AG09309 (cell line): ENCODE data around the gene ALOXE3.

Experiments used
- DNase-seq: peaks from one replicate; pipeline ENCODE4 v3.0.0-alpha.2; 2010; ENCODE audit warnings: low read depth
- H3K4me3 ChIP-seq: 2 replicates; pipeline ENCODE4 v1.5.1; 2011; ENCODE audit warnings: mild to moderate bottlenecking, low read depth, low read length, moderate library complexity; ENCODE audit not compliant: control insufficient read depth
- CTCF ChIP-seq: IDR thresholded peaks from 2 replicates; pipeline ENCODE4 v1.5.1; 2011; ENCODE audit warnings: mild to moderate bottlenecking, low read depth, low read length, inconsistent platforms; ENCODE audit not compliant: insufficient read depth, control insufficient read depth; ENCODE audit errors: missing control alignments

ALOXE3 gene

GRCh38 chr17:8133941-8134340, 15.6 kb upstream of the ALOXE3 start:
- TF ChIP-seq CTCF = no peak
- DNase-seq = no peak
- H3K4me3 ChIP-seq = no peak overlapping the region

GRCh38 chr17:8133399-8133798, 15.1 kb upstream of the ALOXE3 start:
- no peak for TF ChIP-seq CTCF
- H3K4me3 ChIP-seq = no peak overlapping the region
- DNase-seq = no peak

GRCh38 chr17:8131844-8132441, 13.6 kb upstream of the ALOXE3 start:
- no peak for TF ChIP-seq CTCF
- DNase-seq = no peak
- no peak overlapping the region for H3K4me3 ChIP-seq

- no peak for TF ChIP-seq CTCF
- no peak overlapping the region for H3K4me3 ChIP-seq
These were observed 9.9 kb upstream of the ALOXE3 start for GRCh38 chr17:8128125-8128784.

GRCh38 chr17:8126491-8127066, 8.3 kb upstream of the ALOXE3 start:
- H3K4me3 ChIP-seq = peak overlapping the region; percentile 49
- no peak for DNase-seq
- no peak for TF ChIP-seq CTCF

More at GRCh38 chr17:8128125-8128784, 9.9 kb upstream of the ALOXE3 start:
- no peak for DNase-seq

GRCh38 chr17:8125947-8126490, 7.7 kb upstream of the ALOXE3 start:
- TF ChIP-seq CTCF = no peak
- DNase-seq = no peak
- peak overlapping the region; percentile 49 for H3K4me3 ChIP-seq
